H1 (cell line): ENCODE data around the gene GRIK1. TPM values are rescaled to one million over a fixed set of nuclear protein-coding genes. Genes with fewer than 3 reads are reported as not detected.

Experiments
- CTCF ChIA-PET: fragments of 300-600 bp; sonication (Branson Sonifier 250); formaldehyde crosslinking; loops from one replicate; lab custom pipeline; 2021; ENCODE audit not compliant: partially characterized antibody; lab: Charles Lee
- POLR2A ChIA-PET: fragments of 300-600 bp; sonication (Branson Sonifier 250); formaldehyde crosslinking; loops from one replicate; lab custom pipeline; 2021; ENCODE audit warnings: inconsistent platforms; ENCODE audit not compliant: partially characterized antibody; lab: Charles Lee
- DNase-seq, 2 experiments: peaks; one replicate each; pipeline versions ENCODE4 v3.0.0 to v3.0.0-alpha.2; 2010 to 2022; ENCODE audit warnings: low spot score in 2 of 2, low read depth in 1 of 2, mixed read lengths in 1 of 2
- FAIRE-seq: peaks from 2 replicates; lab custom pipeline; 2011; peaks lifted over from hg19 to GRCh38; lab: Jason Lieb, UNC
- H2AFZ ChIP-seq: 2 replicates; pipeline ENCODE4 v1.8.1; 2012; ENCODE audit warnings: low read length, inconsistent platforms
- H2AK5ac ChIP-seq: 2 replicates; pipeline ENCODE4 v1.6.1; 2013; ENCODE audit warnings: low read depth, low read length
- H2BK120ac ChIP-seq: replicated peaks from 2 replicates; pipeline ENCODE3; 2013; ENCODE audit warnings: low read depth, low read length, inconsistent platforms
- H2BK12ac ChIP-seq: 2 replicates; pipeline ENCODE4 v1.6.1; 2013; ENCODE audit warnings: low read depth, low read length
- H2BK15ac ChIP-seq: 2 replicates; pipeline ENCODE4 v1.6.1; 2013; ENCODE audit warnings: low read length
- H2BK20ac ChIP-seq: 2 replicates; pipeline ENCODE4 v1.6.1; 2013; ENCODE audit warnings: low read length
- H2BK5ac ChIP-seq: 2 replicates; pipeline ENCODE4 v1.6.1; 2013; ENCODE audit warnings: low read depth, low read length
- H3K14ac ChIP-seq: 2 replicates; pipeline ENCODE4 v1.6.1; 2013; ENCODE audit warnings: inconsistent platforms; ENCODE audit not compliant: insufficient read length
- H3K18ac ChIP-seq: 2 replicates; pipeline ENCODE4 v1.6.1; 2013; ENCODE audit warnings: low read length; ENCODE audit errors: extremely low read depth
- H3K23ac ChIP-seq: 2 replicates; pipeline ENCODE4 v1.6.1; 2013; ENCODE audit warnings: inconsistent platforms; ENCODE audit not compliant: insufficient read length
- H3K23me2 ChIP-seq: 2 replicates; pipeline ENCODE4 v1.6.1; 2013; ENCODE audit warnings: low read depth, low read length
- H3K27ac ChIP-seq: 2 replicates; pipeline ENCODE4 v1.6.1; 2011; ENCODE audit warnings: low read depth, low read length, inconsistent platforms
- H3K27me3 ChIP-seq, 4 experiments: replicated peaks in 1 of 4; 1 replicate in 1 of 4; 2 replicates in 3 of 4; pipeline versions ENCODE4 v1.6.1 to v1.8.1; 2011 to 2013; ENCODE audit warnings: low read length in 3 of 4, mild to moderate bottlenecking in 3 of 4, inconsistent platforms in 2 of 4, mixed read lengths in 2 of 4, moderate library complexity in 1 of 4; ENCODE audit not compliant: control insufficient read depth in 3 of 4, insufficient read depth in 3 of 4; ENCODE audit errors: extremely low read depth in 1 of 4
- H3K36me3 ChIP-seq, 4 experiments: 2 replicates each; pipeline versions ENCODE4 v1.6.1 to v1.8.1; 2011 to 2013; ENCODE audit warnings: mild to moderate bottlenecking in 4 of 4, low read length in 3 of 4, moderate library complexity in 2 of 4, control low read depth in 1 of 4, inconsistent platforms in 1 of 4; ENCODE audit not compliant: insufficient read depth in 4 of 4, control insufficient read depth in 2 of 4
- H3K4ac ChIP-seq: replicated peaks from 2 replicates; pipeline ENCODE3; 2013; ENCODE audit warnings: low read length, low read depth, mixed read lengths, inconsistent platforms; ENCODE audit not compliant: insufficient read length
- H3K4me1 ChIP-seq, 4 experiments: replicated peaks in 1 of 4; 1 replicate in 1 of 4; 2 replicates in 3 of 4; pipeline versions ENCODE4 v1.6.1 to v1.8.1; 2011 to 2013; ENCODE audit warnings: low read length in 3 of 4, inconsistent platforms in 2 of 4, mixed read lengths in 1 of 4; ENCODE audit not compliant: insufficient read depth in 4 of 4, control insufficient read depth in 3 of 4
- H3K4me2 ChIP-seq, 2 experiments: 2 replicates each; pipeline versions ENCODE4 v1.6.1 to v1.8.1; 2011 to 2013; ENCODE audit warnings: low read depth in 2 of 2, low read length in 2 of 2, control low read depth in 1 of 2, inconsistent platforms in 1 of 2, mild to moderate bottlenecking in 1 of 2; ENCODE audit not compliant: insufficient read depth in 1 of 2
- H3K4me3 ChIP-seq, 4 experiments: fragments of 200-600, 300-600 bp in 1 of 4; sonication (generic), shearing (Covaris generic), sonication (Bioruptor Twin) in 1 of 4; 2 replicates each; pipeline versions ENCODE4 v1.5.1 to v1.8.1; 2011 to 2016; ENCODE audit warnings: low read length in 4 of 4, low read depth in 3 of 4, control low read depth in 2 of 4, inconsistent platforms in 2 of 4, mild to moderate bottlenecking in 2 of 4, mixed read lengths in 1 of 4, moderate library complexity in 1 of 4; ENCODE audit not compliant: insufficient read depth in 2 of 4; ENCODE audit errors: extremely low read depth in 1 of 4
- H3K56ac ChIP-seq: replicated peaks from 2 replicates; pipeline ENCODE3; 2013; ENCODE audit warnings: low read depth, mild to moderate bottlenecking, mixed read lengths, low read length, inconsistent platforms; ENCODE audit not compliant: insufficient read length
- H3K79me1 ChIP-seq: 2 replicates; pipeline ENCODE4 v1.6.1; 2013; ENCODE audit warnings: low read depth, low read length, control low read depth
- H3K79me2 ChIP-seq, 2 experiments: 2 replicates each; pipeline versions ENCODE4 v1.6.1 to v1.8.1; 2012 to 2013; ENCODE audit warnings: low read length in 2 of 2, mild to moderate bottlenecking in 2 of 2, inconsistent platforms in 1 of 2; ENCODE audit not compliant: insufficient read depth in 2 of 2, control insufficient read depth in 1 of 2
- H3K9ac ChIP-seq, 4 experiments: replicated peaks in 1 of 4; 1 replicate in 1 of 4; 2 replicates in 3 of 4; pipeline versions ENCODE4 v1.6.1 to v1.8.1; 2011 to 2013; ENCODE audit warnings: low read depth in 3 of 4, low read length in 3 of 4, control low read depth in 2 of 4, mild to moderate bottlenecking in 2 of 4, moderate library complexity in 2 of 4, inconsistent platforms in 1 of 4; ENCODE audit errors: extremely low read depth in 1 of 4
- H3K9me3 ChIP-seq, 2 experiments: 2 replicates each; pipeline versions ENCODE4 v1.6.1 to v1.8.1; 2012 to 2013; ENCODE audit warnings: mild to moderate bottlenecking in 2 of 2, moderate library complexity in 2 of 2, control low read depth in 1 of 2, inconsistent platforms in 1 of 2, low read depth in 1 of 2, low read length in 1 of 2, mixed read lengths in 1 of 2; ENCODE audit not compliant: insufficient read depth in 2 of 2
- H4K20me1 ChIP-seq, 2 experiments: replicated peaks in 1 of 2; 2 replicates each; pipeline versions ENCODE3 to v1.8.1; 2011 to 2013; ENCODE audit warnings: inconsistent platforms in 2 of 2, low read length in 2 of 2, mild to moderate bottlenecking in 1 of 2; ENCODE audit not compliant: insufficient read depth in 2 of 2, control insufficient read depth in 1 of 2
- H4K5ac ChIP-seq: 2 replicates; pipeline ENCODE4 v1.6.1; 2013; ENCODE audit warnings: low read length, low read depth, mixed read lengths, inconsistent platforms; ENCODE audit not compliant: insufficient read length
- H4K8ac ChIP-seq: 2 replicates; pipeline ENCODE4 v1.8.0; 2013; ENCODE audit warnings: mild to moderate bottlenecking, moderate library complexity, low read length, inconsistent platforms; ENCODE audit not compliant: insufficient read depth; ENCODE audit errors: extremely low read depth
- H4K91ac ChIP-seq: replicated peaks from 2 replicates; pipeline ENCODE3; 2013; ENCODE audit warnings: low read length, mixed read lengths, inconsistent platforms; ENCODE audit not compliant: insufficient read length
- CTCF ChIP-seq, 3 experiments: IDR thresholded peaks; 1 replicate in 2 of 3; 2 replicates in 1 of 3; pipeline versions ENCODE4 v1.5.1 to v1.6.1; 2011; ENCODE audit warnings: low read length in 3 of 3, mild to moderate bottlenecking in 3 of 3, inconsistent platforms in 2 of 3, low read depth in 1 of 3, moderate library complexity in 1 of 3; ENCODE audit not compliant: insufficient read depth in 1 of 3; ENCODE audit errors: control extremely low read depth in 1 of 3
- TEAD4 ChIP-seq: IDR thresholded peaks from 2 replicates; pipeline ENCODE4 v1.6.1; 2012; ENCODE audit warnings: low read depth, low read length, inconsistent platforms, mixed read lengths
- WGBS, 2 experiments: shearing (Covaris generic) in 1 of 2; methylation state at CpG; one replicate each; pipeline versions ENCODE4 v1.1.6 to v1.1.7; 2013 to 2015; ENCODE audit warnings: low lambda C conversion rate in 2 of 2, mixed read lengths in 2 of 2, inconsistent platforms in 1 of 2, low coverage in 1 of 2, missing lambda C conversion rate in 1 of 2; ENCODE audit not compliant: insufficient replicate concordance in 2 of 2, insufficient coverage in 1 of 2, insufficient read length in 1 of 2; ENCODE audit errors: extremely low coverage in 1 of 2, missing lambda C conversion rate in 1 of 2; 5-methylcytosine and 5-hydroxymethylcytosine counted together
- polyA plus RNA-seq, 7 experiments: library from polyadenylated mRNA; depleted of rRNA in 3 of 7; stranded (reverse) in 5 of 7; unstranded in 2 of 7; fragments of >200 nt in 5 of 7; fragments of 200-250 nt in 2 of 7; gene quantifications; 1 replicate in 5 of 7; 2 replicates in 1 of 7; 4 replicates in 1 of 7; pipeline versions ENCODE4 v1.2.1 to v1.2.3, GENCODE V29; 2011 to 2013; ENCODE audit warnings: missing spikeins in 2 of 7, mixed read lengths in 2 of 7
- total RNA-seq: library from RNA; stranded (reverse); fragmentation: NEBNext Ultra II Directional; extraction: Animal tissue kit (Norgen Biotek cat#: 25700); gene quantifications from 2 replicates; pipeline ENCODE4 v1.2.1, GENCODE V29; 2021

GRIK1 gene
- total and polyA plus RNA-seq, 2 of the 8 experiments (the other 6 are each of a cell fraction or from before 2014, with no cell fraction given), result 0.11 to 0.32 TPM

GRCh38 chr21:29798840-29799239 lies 141.0 kb downstream of the GRIK1 start:
- Histone ChIP-seq H3K18ac (no peak overlapping the region), H3K27me3 (no peaks in the 10 kb centered on the region), H2BK20ac (no peak overlapping the region), H2BK5ac (no peak overlapping the region), H2BK15ac (no peak overlapping the region), H3K4me1 (peaks cover 0 to 2% (median under 1%) of the 10 kb centered on the region in 4 experiments; a peak in 3 of 7 replicates), H3K4me3 (no peak overlapping the region), H2BK120ac (no peak overlapping the region), H3K23ac (no peak overlapping the region), H3K23me2 (no peaks in the 10 kb centered on the region), H3K36me3 (no peaks in the 10 kb centered on the region), H3K79me1 (no peaks in the 10 kb centered on the region), H2BK12ac (no peak overlapping the region), H3K27ac (no peak overlapping the region), H3K4ac (no peak overlapping the region), H3K9ac (no peak overlapping the region), H3K56ac (no peak overlapping the region), H4K5ac (no peak overlapping the region), H3K9me3 (no peaks in the 10 kb centered on the region), H3K79me2 (no peaks in the 10 kb centered on the region), H2AFZ (no peak overlapping the region), H4K8ac (no peak overlapping the region), H2AK5ac (no peak overlapping the region), H4K20me1 (no peaks in the 10 kb centered on the region), H3K4me2 (no peak overlapping the region), H4K91ac (no peak overlapping the region), H3K14ac (no peak overlapping the region)
- 82% methylated on average over 3 of the region's 3 CpGs; no CpG with 5 or more reads in 1 of the 2 experiments for WGBS, 2 experiments
- FAIRE-seq (peak; percentile 65), DNase-seq (no peak)
- ChIA-PET CTCF (no interaction called here), POLR2A (no interaction called here)
- TF ChIP-seq CTCF (IDR thresholded peaks at IDR 0.05; ENCODE audit: control extremely low read depth in 1 of 3, insufficient read depth in 1 of 3, low read depth in 1 of 3, low read length in 3 of 3), result no peak
- peak; percentile 91 for TF ChIP-seq TEAD4
